ENCODE data around the gene CYP11A1.
"Not testable (repeated sequence)": the region's sequence is repeated elsewhere in the genome, so short reads cannot be mapped to it uniquely, and the experiment has no call there.

The CYP11A1 gene

GRCh38 chr15:74373731-74374647, 6.5 kb upstream of the CYP11A1 start:
- DNase-seq: peak; percentile 86

GRCh38 chr15:74373056-74373650, 5.7 kb upstream of the CYP11A1 start:
- DNase-seq: no peak

- DNase-seq: no peak
These were observed 3.0 kb upstream of the CYP11A1 start for GRCh38 chr15:74370471-74370870.

GRCh38 chr15:74369756-74370155, 2.3 kb upstream of the CYP11A1 start:
- DNase-seq: no peak

GRCh38 chr15:74369084-74369745, 1.8 kb upstream of the CYP11A1 start:
- no peak for DNase-seq

GRCh38 chr15:74368121-74368520, 675 bp upstream of the CYP11A1 start:
- DNase-seq: no peak

GRCh38 chr15:74365598-74366445, 1.6 kb downstream of the CYP11A1 start:
- DNase-seq: no peak

- DNase-seq: no peak
These were observed 2.4 kb downstream of the CYP11A1 start for GRCh38 chr15:74364936-74365597.

GRCh38 chr15:74362482-74362881, 5.0 kb downstream of the CYP11A1 start:
- DNase-seq: no peak

- not testable (repeated sequence) for DNase-seq
These were observed 6.6 kb downstream of the CYP11A1 start for GRCh38 chr15:74360855-74361254.

GRCh38 chr15:74359376-74359775, 8.1 kb downstream of the CYP11A1 start:
- DNase-seq: not testable (repeated sequence)

GRCh38 chr15:74357514-74357913, 9.9 kb downstream of the CYP11A1 start:
- DNase-seq: not testable (repeated sequence)

GRCh38 chr15:74356050-74356449, 11.4 kb downstream of the CYP11A1 start:
- not testable (repeated sequence) for DNase-seq

- not testable (repeated sequence) for DNase-seq
These were observed 13.5 kb downstream of the CYP11A1 start for GRCh38 chr15:74353992-74354391.

- DNase-seq: no peak
These were observed 15.0 kb downstream of the CYP11A1 start for GRCh38 chr15:74352393-74352910.

- no peak for DNase-seq
These were observed 15.8 kb downstream of the CYP11A1 start for GRCh38 chr15:74351670-74352069.

- DNase-seq: no peak
These were observed 16.9 kb downstream of the CYP11A1 start for GRCh38 chr15:74350295-74351275.

GRCh38 chr15:74349241-74349778, 18.1 kb downstream of the CYP11A1 start:
- no peak for DNase-seq

GRCh38 chr15:74347757-74348250, 19.6 kb downstream of the CYP11A1 start:
- no peak for DNase-seq

GRCh38 chr15:74345051-74345450, 22.4 kb downstream of the CYP11A1 start:
- no peak for DNase-seq
